Colonic mucosa (tissue), 4 donors: ENCODE results near the gene ROBO1. TPM values are rescaled to one million over a fixed set of nuclear protein-coding genes. Genes with fewer than 3 reads are reported as not detected.

ENCODE experiments used
- DNase-seq: peaks from one replicate; pipeline ENCODE4 v3.0.0-alpha.2; 2020
- H3K27ac ChIP-seq: fragments of 200-600 bp; one replicate; pipeline ENCODE4 v1.8.0; 2021
- H3K27me3 ChIP-seq: fragments of 200-600 bp; one replicate; pipeline ENCODE4 v1.8.0; 2021
- H3K36me3 ChIP-seq: fragments of 200-600 bp; one replicate; pipeline ENCODE4 v1.8.0; 2021
- H3K4me1 ChIP-seq: fragments of 200-600 bp; one replicate; pipeline ENCODE4 v1.8.0; 2021; ENCODE audit warnings: mild to moderate bottlenecking
- H3K4me3 ChIP-seq: fragments of 200-600 bp; one replicate; pipeline ENCODE4 v1.8.0; 2021
- H3K9ac ChIP-seq, 2 donors: one replicate each; pipeline ENCODE4 v1.7.0; 2013; ENCODE audit warnings: control low read depth in 2 of 2, low read depth in 2 of 2, low read length in 2 of 2
- H3K9me3 ChIP-seq: fragments of 200-600 bp; one replicate; pipeline ENCODE4 v1.8.0; 2021
- intact Hi-C: fragments of 100-400 bp; cut with DNase I; formaldehyde crosslinking; loops from one replicate; pipeline ENCODE4 v1.14.1; 2022
- total RNA-seq, 2 donors: library from RNA; stranded (reverse); fragmentation: NEBNext Ultra II Directional in 1 of 2; extraction: Animal tissue kit (Norgen Biotek cat#: 25700) in 1 of 2; gene quantifications; one replicate each; pipeline ENCODE4 v1.2.1, GENCODE V29; 2021
- TF ChIP-seq, protein P1 (sequence below): fragments of 200-600 bp; IDR thresholded peaks from one replicate; pipeline ENCODE4 v1.8.0; 2022; ENCODE audit warnings: antibody characterized with exemption, mild to moderate bottlenecking
- donor health status: healthy.
- donor health status: DM: no; HTN: no; CAD: no.
- donor health status: DM: no; HTN: no; CAD: no.

The ROBO1 gene
- total RNA-seq, 2 donors from 2014 or later = 8.1 to 9.4 TPM

DNA sequence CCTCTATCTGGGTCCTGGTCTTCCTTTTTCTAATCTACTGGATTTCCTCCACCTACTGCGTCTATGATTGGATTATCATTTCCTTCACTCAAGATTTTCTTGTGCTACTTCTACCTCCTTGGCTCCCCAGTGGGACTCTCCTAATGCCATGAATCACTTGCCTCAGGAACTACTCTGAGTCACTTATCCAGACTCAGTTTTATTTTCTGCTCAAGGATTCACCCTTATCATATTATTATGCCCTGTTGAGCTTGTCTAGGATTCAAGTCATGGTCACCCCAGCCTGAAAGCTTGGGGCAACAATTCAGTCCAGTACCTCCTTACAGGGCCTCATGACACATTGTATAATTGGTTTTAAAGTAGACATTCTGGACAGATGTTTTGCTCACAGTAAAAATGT lies 968.1 kb downstream of the ROBO1 start:
- intact Hi-C loops = no loop called here
- H3K4me3 ChIP-seq = no peak overlapping the region
- TF ChIP-seq, protein P1, sequence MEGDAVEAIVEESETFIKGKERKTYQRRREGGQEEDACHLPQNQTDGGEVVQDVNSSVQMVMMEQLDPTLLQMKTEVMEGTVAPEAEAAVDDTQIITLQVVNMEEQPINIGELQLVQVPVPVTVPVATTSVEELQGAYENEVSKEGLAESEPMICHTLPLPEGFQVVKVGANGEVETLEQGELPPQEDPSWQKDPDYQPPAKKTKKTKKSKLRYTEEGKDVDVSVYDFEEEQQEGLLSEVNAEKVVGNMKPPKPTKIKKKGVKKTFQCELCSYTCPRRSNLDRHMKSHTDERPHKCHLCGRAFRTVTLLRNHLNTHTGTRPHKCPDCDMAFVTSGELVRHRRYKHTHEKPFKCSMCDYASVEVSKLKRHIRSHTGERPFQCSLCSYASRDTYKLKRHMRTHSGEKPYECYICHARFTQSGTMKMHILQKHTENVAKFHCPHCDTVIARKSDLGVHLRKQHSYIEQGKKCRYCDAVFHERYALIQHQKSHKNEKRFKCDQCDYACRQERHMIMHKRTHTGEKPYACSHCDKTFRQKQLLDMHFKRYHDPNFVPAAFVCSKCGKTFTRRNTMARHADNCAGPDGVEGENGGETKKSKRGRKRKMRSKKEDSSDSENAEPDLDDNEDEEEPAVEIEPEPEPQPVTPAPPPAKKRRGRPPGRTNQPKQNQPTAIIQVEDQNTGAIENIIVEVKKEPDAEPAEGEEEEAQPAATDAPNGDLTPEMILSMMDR = no peak
- DNase-seq = no peak
- no peaks in the 10 kb centered on the region for H3K27me3 ChIP-seq
- H3K36me3 ChIP-seq = no peaks in the 10 kb centered on the region
- H3K4me1 ChIP-seq = no peaks in the 10 kb centered on the region
- H3K27ac ChIP-seq = no peak overlapping the region
- no peak overlapping the region for H3K9ac ChIP-seq
- H3K9me3 ChIP-seq = no peaks in the 10 kb centered on the region

DNA sequence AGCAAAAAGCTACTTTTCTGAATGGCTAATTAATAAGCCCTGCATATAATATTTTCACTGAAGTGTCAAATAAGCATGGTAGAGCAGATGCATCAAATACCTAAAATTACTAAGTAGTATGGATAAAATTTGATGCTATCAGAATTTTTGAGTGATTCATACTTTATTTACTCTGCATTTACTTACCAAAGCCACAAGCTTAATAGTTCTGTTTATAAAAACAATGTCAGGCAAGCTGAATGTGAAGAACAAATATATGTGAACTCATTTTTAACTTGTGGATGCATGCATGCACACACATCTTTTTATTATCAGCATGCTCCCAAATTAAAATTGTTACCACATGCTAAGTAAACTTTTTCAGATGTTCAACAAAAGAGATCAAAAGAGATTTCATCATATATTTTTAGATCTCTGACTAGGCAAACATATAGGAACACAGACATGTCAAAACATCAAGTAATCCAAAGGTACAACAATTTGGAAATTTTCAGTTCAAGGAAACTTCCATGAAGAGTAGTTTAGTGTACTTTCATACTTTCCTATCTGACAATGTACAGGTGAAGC lies 969.4 kb downstream of the ROBO1 start:
- TF ChIP-seq, protein P1 = no peak

DNA sequence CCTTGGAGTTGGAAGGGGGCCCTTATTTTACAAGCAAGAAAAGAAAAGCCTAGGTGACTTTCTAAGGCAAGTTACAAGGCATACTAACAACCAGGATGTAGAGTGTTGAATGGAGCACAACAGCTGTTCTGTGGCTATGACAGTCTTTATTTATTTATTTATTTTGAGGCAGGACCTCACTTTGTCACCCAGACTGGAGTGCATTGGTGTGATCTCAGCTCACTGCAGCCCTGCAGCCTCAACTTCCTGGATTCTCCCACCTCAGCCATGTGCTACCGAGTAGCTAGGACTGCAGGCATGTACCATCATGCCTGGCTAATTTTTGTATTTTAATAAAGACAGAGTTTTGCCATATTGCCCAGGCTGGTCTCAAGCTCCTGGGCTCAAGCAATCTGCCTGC lies 973.4 kb downstream of the ROBO1 start:
- TF ChIP-seq, protein P1 = no peak
- Histone ChIP-seq H3K9me3 (no peaks in the 10 kb centered on the region), H3K27ac (no peak overlapping the region), H3K4me3 (no peak overlapping the region), H3K27me3 (no peaks in the 10 kb centered on the region), H3K36me3 (no peaks in the 10 kb centered on the region), H3K9ac (no peak overlapping the region), H3K4me1 (no peaks in the 10 kb centered on the region)
- intact Hi-C loops = no loop called here
- no peak for DNase-seq

More for the DNA sequence above, 969.4 kb downstream of the ROBO1 start:
- Histone ChIP-seq H3K4me1 (no peaks in the 10 kb centered on the region), H3K27ac (no peak overlapping the region), H3K27me3 (no peaks in the 10 kb centered on the region), H3K36me3 (no peaks in the 10 kb centered on the region), H3K9ac (no peak overlapping the region), H3K4me3 (no peak overlapping the region), H3K9me3 (no peaks in the 10 kb centered on the region)
- no peak for DNase-seq
- intact Hi-C loops = no loop called here

DNA sequence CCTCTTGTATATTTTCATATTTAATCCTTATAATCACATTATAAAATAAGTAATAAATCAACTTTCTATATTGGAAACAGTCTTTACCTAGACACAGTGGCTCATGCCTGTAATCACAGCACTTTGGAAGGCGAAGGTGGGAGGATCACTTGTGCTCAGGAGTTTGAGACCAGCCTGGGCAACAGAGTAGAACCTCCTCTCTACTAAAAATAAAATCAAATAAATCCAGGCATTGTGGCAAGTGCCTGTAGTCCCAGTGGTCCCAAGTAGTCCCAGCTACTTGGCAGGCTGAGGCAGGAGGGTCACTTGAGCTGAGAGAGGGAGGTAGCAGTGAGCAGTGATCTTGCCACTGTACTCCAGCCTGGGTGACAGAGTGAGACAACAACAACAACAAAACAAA lies 975.1 kb downstream of the ROBO1 start:
- no peak overlapping the region for H3K4me3 ChIP-seq
- no peak overlapping the region for H3K27ac ChIP-seq
- DNase-seq = no peak
- TF ChIP-seq, protein P1 = no peak
- H3K9me3 ChIP-seq = no peaks in the 10 kb centered on the region
- H3K36me3 ChIP-seq = no peaks in the 10 kb centered on the region
- no peaks in the 10 kb centered on the region for H3K27me3 ChIP-seq
- intact Hi-C loops = no loop called here
- no peak overlapping the region for H3K9ac ChIP-seq
- no peaks in the 10 kb centered on the region for H3K4me1 ChIP-seq

DNA sequence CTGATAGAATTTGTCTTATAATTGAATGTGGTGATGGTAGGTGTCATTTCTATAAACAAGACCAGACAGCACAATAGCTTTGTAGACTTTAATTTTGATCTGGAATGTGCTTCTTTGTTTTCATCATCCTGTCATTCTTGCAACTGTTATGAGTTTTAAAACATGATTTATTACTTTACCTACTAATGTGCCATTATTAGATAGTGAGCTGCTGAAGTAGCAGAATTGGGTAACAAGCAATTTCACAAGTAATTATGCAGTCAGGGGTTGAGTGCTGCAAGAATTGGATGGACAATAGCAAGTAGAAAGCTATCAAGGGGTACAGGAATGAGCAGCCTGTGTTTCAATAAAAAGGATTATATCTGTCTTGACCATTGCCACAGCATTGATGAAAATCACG lies 975.6 kb downstream of the ROBO1 start:
- intact Hi-C loops = no loop called here
- no peak overlapping the region for H3K27ac ChIP-seq
- H3K27me3 ChIP-seq = no peaks in the 10 kb centered on the region
- no peaks in the 10 kb centered on the region for H3K4me1 ChIP-seq
- no peak overlapping the region for H3K4me3 ChIP-seq
- H3K36me3 ChIP-seq = no peaks in the 10 kb centered on the region
- no peak overlapping the region for H3K9ac ChIP-seq
- no peaks in the 10 kb centered on the region for H3K9me3 ChIP-seq
- TF ChIP-seq, protein P1 = no peak
- DNase-seq = no peak
